ENCODE results near the gene RTN1.

The RTN1 gene

GRCh38 chr14:59785629-59786028 lies 84.9 kb downstream of the RTN1 start:
- no peaks in the 10 kb centered on the region for H3K27me3 ChIP-seq (ENCODE audit: control insufficient read depth, insufficient read depth, low read length)
- H3K27ac ChIP-seq (ENCODE audit: low read depth, low read length) = no peak overlapping the region
- no peak overlapping the region for H3K9ac ChIP-seq (ENCODE audit: low read depth, low read length)
- H3K36me3 ChIP-seq (ENCODE audit: control insufficient read depth, insufficient read depth, low read length) = no peaks in the 10 kb centered on the region
- H3K4me3 ChIP-seq (ENCODE audit: low read depth, low read length) = no peak overlapping the region
- H3K9me3 ChIP-seq (ENCODE audit: control insufficient read depth, insufficient read depth, low read length) = no peaks in the 10 kb centered on the region
- H3K4me1 ChIP-seq (ENCODE audit: control insufficient read depth, insufficient read depth, low read length) = no peaks in the 10 kb centered on the region; the same call in 1 of the 2 replicates

DNA sequence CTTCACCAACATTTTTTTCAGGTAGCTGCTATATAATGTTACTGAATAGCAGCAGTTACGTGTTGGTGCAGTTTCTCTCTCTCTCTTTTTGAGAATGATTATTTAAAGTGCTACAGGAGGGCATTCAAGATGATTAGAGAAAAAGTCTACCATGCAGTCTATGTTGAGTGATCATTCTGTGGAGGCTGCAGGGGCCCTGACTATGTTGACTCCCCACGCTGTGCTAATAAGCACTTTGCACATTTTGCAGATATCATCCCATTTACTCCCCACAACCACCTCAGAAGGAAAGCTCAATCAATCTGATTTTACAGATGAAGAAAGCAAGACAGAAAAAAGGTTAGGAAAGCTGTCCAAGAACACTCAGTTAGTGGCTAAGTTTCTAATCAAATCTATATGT lies 87.8 kb downstream of the RTN1 start:
- Histone ChIP-seq H3K9ac (ENCODE audit: low read depth, low read length) (no peak overlapping the region), H3K36me3 (ENCODE audit: control insufficient read depth, insufficient read depth, low read length) (no peaks in the 10 kb centered on the region), H3K9me3 (ENCODE audit: control insufficient read depth, insufficient read depth, low read length) (no peaks in the 10 kb centered on the region), H3K4me1 (ENCODE audit: control insufficient read depth, insufficient read depth, low read length) (no peaks in the 10 kb centered on the region), H3K27me3 (ENCODE audit: control insufficient read depth, insufficient read depth, low read length) (no peaks in the 10 kb centered on the region), H3K4me3 (ENCODE audit: low read depth, low read length) (no peak overlapping the region), H3K27ac (ENCODE audit: low read depth, low read length) (no peak overlapping the region)

DNA sequence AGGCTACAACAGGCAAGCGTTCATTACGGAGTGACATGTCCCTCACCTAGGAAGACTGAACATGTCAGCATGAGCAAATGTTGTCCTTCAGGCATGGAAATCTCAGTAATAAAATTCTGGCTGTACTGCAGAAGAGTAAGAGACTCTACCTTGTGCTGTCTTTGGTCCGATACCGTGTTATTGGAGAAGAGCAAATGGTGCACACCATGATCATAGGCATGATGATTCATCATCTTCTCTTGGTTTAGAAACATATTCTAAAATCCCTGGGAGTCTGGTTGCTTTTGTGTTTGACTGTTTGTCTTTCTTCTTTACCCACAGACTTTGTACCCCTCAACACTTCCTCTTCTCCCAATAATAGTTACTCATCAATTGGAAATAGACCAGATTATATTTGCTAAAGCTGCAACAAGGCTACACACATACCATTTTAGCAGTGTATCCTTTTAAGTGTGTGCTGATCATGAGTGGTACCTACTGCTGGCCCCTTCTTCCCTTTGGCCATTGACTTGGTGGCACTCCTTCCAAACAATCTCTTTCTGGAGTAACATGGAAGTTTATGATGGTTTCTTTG lies 93.5 kb downstream of the RTN1 start:
- no peak overlapping the region for H3K9ac ChIP-seq (ENCODE audit: low read depth, low read length)
- H3K4me3 ChIP-seq (ENCODE audit: low read depth, low read length) = no peak overlapping the region
- no peak overlapping the region for H3K27ac ChIP-seq (ENCODE audit: low read depth, low read length)
- no peaks in the 10 kb centered on the region for H3K9me3 ChIP-seq (ENCODE audit: control insufficient read depth, insufficient read depth, low read length)
- H3K4me1 ChIP-seq (ENCODE audit: control insufficient read depth, insufficient read depth, low read length) = peaks cover 9% of the 10 kb centered on the region
- H3K36me3 ChIP-seq (ENCODE audit: control insufficient read depth, insufficient read depth, low read length) = no peaks in the 10 kb centered on the region
- no peaks in the 10 kb centered on the region for H3K27me3 ChIP-seq (ENCODE audit: control insufficient read depth, insufficient read depth, low read length)

- H3K36me3 ChIP-seq (ENCODE audit: control insufficient read depth, insufficient read depth, low read length) = no peaks in the 10 kb centered on the region
- H3K27ac ChIP-seq (ENCODE audit: low read depth, low read length) = no peak overlapping the region
- no peaks in the 10 kb centered on the region for H3K9me3 ChIP-seq (ENCODE audit: control insufficient read depth, insufficient read depth, low read length)
- no peaks in the 10 kb centered on the region for H3K27me3 ChIP-seq (ENCODE audit: control insufficient read depth, insufficient read depth, low read length)
- peaks cover 12% of the 10 kb centered on the region for H3K4me1 ChIP-seq (ENCODE audit: control insufficient read depth, insufficient read depth, low read length)
- no peak overlapping the region for H3K9ac ChIP-seq (ENCODE audit: low read depth, low read length)
- H3K4me3 ChIP-seq (ENCODE audit: low read depth, low read length) = no peak overlapping the region
These were observed 94.1 kb downstream of the RTN1 start for GRCh38 chr14:59776468-59776867.

- H3K27ac ChIP-seq (ENCODE audit: low read depth, low read length) = no peak overlapping the region
- no peaks in the 10 kb centered on the region for H3K9me3 ChIP-seq (ENCODE audit: control insufficient read depth, insufficient read depth, low read length)
- H3K4me1 ChIP-seq (ENCODE audit: control insufficient read depth, insufficient read depth, low read length) = peaks cover 21% of the 10 kb centered on the region
- no peaks in the 10 kb centered on the region for H3K27me3 ChIP-seq (ENCODE audit: control insufficient read depth, insufficient read depth, low read length)
- H3K4me3 ChIP-seq (ENCODE audit: low read depth, low read length) = no peak overlapping the region
- no peak overlapping the region for H3K9ac ChIP-seq (ENCODE audit: low read depth, low read length)
- H3K36me3 ChIP-seq (ENCODE audit: control insufficient read depth, insufficient read depth, low read length) = no peaks in the 10 kb centered on the region
These were observed 98.3 kb downstream of the RTN1 start for GRCh38 chr14:59772233-59772632.

DNA sequence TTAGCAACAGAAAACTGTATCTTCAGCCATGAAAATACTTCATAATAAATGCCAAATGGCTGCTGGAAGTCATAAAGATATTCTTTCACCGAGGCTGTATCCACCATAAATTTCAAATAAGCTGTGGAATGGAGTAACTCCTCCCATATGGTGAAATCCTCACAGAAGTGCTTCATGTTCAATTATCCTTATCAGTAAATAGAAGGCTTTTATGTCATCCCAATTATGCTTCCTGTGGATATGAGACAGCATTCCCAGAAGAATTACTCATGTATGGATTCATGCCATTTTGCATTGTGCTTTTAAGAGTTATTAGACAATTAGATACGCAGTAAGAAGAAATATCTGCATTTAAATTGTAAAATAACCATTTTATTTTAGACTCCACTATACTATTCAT lies 99.0 kb downstream of the RTN1 start:
- Histone ChIP-seq H3K9me3 (ENCODE audit: control insufficient read depth, insufficient read depth, low read length) (no peaks in the 10 kb centered on the region), H3K4me3 (ENCODE audit: low read depth, low read length) (no peak overlapping the region), H3K4me1 (ENCODE audit: control insufficient read depth, insufficient read depth, low read length) (peaks cover 21% of the 10 kb centered on the region), H3K36me3 (ENCODE audit: control insufficient read depth, insufficient read depth, low read length) (no peaks in the 10 kb centered on the region), H3K27me3 (ENCODE audit: control insufficient read depth, insufficient read depth, low read length) (no peaks in the 10 kb centered on the region), H3K27ac (ENCODE audit: low read depth, low read length) (no peak overlapping the region), H3K9ac (ENCODE audit: low read depth, low read length) (no peak overlapping the region)

DNA sequence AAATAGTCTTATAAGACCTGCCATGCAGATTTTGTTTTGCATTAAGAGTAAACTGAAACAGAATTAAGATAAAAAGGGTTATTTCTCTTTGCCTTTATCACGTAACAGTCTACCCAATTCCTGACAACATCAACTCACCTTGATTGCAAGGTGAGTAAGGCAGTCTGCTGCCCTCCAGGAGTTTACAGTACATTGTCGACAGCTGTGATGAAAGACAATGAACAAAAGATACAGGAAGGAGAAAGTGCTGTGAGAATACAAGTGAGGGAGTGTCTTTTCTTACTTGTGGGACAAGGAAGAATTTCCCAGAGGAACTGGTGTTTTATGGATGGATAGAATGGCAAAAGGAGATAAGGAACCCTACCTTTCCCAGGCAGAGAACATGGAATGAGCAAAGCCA lies 101.0 kb downstream of the RTN1 start:
- Histone ChIP-seq H3K4me3 (ENCODE audit: low read depth, low read length) (no peak overlapping the region), H3K27ac (ENCODE audit: low read depth, low read length) (no peak overlapping the region), H3K4me1 (ENCODE audit: control insufficient read depth, insufficient read depth, low read length) (peaks cover 21% of the 10 kb centered on the region), H3K9me3 (ENCODE audit: control insufficient read depth, insufficient read depth, low read length) (no peaks in the 10 kb centered on the region), H3K27me3 (ENCODE audit: control insufficient read depth, insufficient read depth, low read length) (no peaks in the 10 kb centered on the region), H3K36me3 (ENCODE audit: control insufficient read depth, insufficient read depth, low read length) (no peaks in the 10 kb centered on the region), H3K9ac (ENCODE audit: low read depth, low read length) (no peak overlapping the region)

DNA sequence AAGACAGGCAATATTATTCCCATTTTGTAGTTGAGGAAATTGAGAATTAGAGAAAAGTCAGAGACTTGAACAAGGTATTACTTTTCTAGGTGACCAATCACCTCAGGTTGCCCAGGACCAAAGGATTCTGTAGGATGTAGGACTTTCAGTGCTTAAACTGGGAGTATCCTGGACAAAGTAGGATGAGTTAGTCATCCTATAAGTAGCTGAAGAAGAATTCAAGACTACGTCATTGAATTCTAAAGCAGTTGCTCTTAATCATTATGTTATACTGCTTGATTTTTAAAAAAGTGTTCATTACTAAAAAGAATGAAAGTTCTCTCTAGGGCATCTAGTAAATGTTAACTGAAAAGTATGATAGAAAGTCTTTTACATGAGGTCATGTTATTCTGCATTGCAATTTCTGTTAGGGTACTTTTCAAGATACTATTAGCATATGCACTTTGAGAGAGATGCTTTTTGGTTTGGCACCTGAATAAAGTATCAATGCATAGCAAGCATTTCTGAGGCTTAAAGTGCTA lies 101.7 kb downstream of the RTN1 start:
- Histone ChIP-seq H3K9me3 (ENCODE audit: control insufficient read depth, insufficient read depth, low read length) (no peaks in the 10 kb centered on the region), H3K36me3 (ENCODE audit: control insufficient read depth, insufficient read depth, low read length) (no peaks in the 10 kb centered on the region), H3K4me1 (ENCODE audit: control insufficient read depth, insufficient read depth, low read length) (peaks cover 21% of the 10 kb centered on the region), H3K27ac (ENCODE audit: low read depth, low read length) (no peak overlapping the region), H3K27me3 (ENCODE audit: control insufficient read depth, insufficient read depth, low read length) (no peaks in the 10 kb centered on the region), H3K9ac (ENCODE audit: low read depth, low read length) (no peak overlapping the region), H3K4me3 (ENCODE audit: low read depth, low read length) (no peak overlapping the region)

- H3K4me3 ChIP-seq (ENCODE audit: low read depth, low read length) = no peak overlapping the region
- H3K36me3 ChIP-seq (ENCODE audit: control insufficient read depth, insufficient read depth, low read length) = no peaks in the 10 kb centered on the region
- no peaks in the 10 kb centered on the region for H3K4me1 ChIP-seq (ENCODE audit: control insufficient read depth, insufficient read depth, low read length)
- no peak overlapping the region for H3K27ac ChIP-seq (ENCODE audit: low read depth, low read length)
- H3K27me3 ChIP-seq (ENCODE audit: control insufficient read depth, insufficient read depth, low read length) = no peaks in the 10 kb centered on the region
- H3K9me3 ChIP-seq (ENCODE audit: control insufficient read depth, insufficient read depth, low read length) = no peaks in the 10 kb centered on the region
- no peak overlapping the region for H3K9ac ChIP-seq (ENCODE audit: low read depth, low read length)
These were observed 108.7 kb downstream of the RTN1 start for GRCh38 chr14:59761851-59762250.

GRCh38 chr14:59755409-59756135 lies 115.0 kb downstream of the RTN1 start:
- Histone ChIP-seq H3K9me3 (ENCODE audit: control insufficient read depth, insufficient read depth, low read length) (no peaks in the 10 kb centered on the region), H3K27ac (ENCODE audit: low read depth, low read length) (no peak overlapping the region), H3K9ac (ENCODE audit: low read depth, low read length) (no peak overlapping the region), H3K4me1 (ENCODE audit: control insufficient read depth, insufficient read depth, low read length) (no peaks in the 10 kb centered on the region), H3K36me3 (ENCODE audit: control insufficient read depth, insufficient read depth, low read length) (no peaks in the 10 kb centered on the region), H3K4me3 (ENCODE audit: low read depth, low read length) (no peak overlapping the region), H3K27me3 (ENCODE audit: control insufficient read depth, insufficient read depth, low read length) (no peaks in the 10 kb centered on the region)

- H3K27me3 ChIP-seq (ENCODE audit: control insufficient read depth, insufficient read depth, low read length) = no peaks in the 10 kb centered on the region
- H3K9me3 ChIP-seq (ENCODE audit: control insufficient read depth, insufficient read depth, low read length) = no peaks in the 10 kb centered on the region
- no peak overlapping the region for H3K9ac ChIP-seq (ENCODE audit: low read depth, low read length)
- H3K4me3 ChIP-seq (ENCODE audit: low read depth, low read length) = no peak overlapping the region
- H3K27ac ChIP-seq (ENCODE audit: low read depth, low read length) = no peak overlapping the region
- H3K4me1 ChIP-seq (ENCODE audit: control insufficient read depth, insufficient read depth, low read length) = no peaks in the 10 kb centered on the region
- H3K36me3 ChIP-seq (ENCODE audit: control insufficient read depth, insufficient read depth, low read length) = no peaks in the 10 kb centered on the region
These were observed 116.3 kb downstream of the RTN1 start for GRCh38 chr14:59754256-59754655.

Data from HUES48 (cell line).